Measurements from ENCODE around the gene GPR84. TPM values are rescaled to one million over a fixed set of nuclear protein-coding genes. Genes with fewer than 3 reads are reported as not detected.

Gene GPR84
- total RNA-seq, 1 donor from 2014 or later: 0.79 TPM

GRCh38 chr12:54390668-54391551 lies 26.6 kb upstream of the GPR84 start:
- DNase-seq: no peak

- DNase-seq: no peak
Measured at GRCh38 chr12:54390176-54390667, 25.9 kb upstream of the GPR84 start.

DNA sequence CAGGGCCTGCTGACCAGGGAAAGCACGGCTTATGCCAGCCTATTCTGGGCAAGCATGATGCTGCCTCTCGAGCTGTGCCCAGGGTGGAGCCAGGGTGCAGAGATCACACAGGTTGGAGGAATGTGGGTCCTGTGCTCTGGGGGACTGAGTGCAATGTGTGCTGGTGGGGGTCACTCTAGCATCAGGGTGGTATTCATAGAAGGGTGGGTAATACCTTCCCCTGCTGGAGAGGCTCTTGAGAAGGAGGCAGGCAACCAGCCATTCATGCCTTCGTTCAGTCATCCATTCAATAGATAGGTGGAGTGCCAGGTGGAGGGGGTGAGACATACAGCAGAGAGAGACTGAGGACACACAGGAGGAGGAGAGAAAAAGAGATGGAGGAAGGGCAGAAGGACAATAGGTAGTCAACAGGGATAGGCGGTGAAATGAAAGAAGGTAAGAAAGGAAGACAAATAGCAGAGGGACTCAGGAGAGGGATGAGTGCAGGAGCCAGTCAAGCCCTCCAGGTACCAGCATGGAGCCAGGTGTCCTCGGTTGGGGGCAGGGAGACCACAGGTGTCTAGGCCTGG lies 25.4 kb upstream of the GPR84 start:
- DNase-seq: no peak

DNA sequence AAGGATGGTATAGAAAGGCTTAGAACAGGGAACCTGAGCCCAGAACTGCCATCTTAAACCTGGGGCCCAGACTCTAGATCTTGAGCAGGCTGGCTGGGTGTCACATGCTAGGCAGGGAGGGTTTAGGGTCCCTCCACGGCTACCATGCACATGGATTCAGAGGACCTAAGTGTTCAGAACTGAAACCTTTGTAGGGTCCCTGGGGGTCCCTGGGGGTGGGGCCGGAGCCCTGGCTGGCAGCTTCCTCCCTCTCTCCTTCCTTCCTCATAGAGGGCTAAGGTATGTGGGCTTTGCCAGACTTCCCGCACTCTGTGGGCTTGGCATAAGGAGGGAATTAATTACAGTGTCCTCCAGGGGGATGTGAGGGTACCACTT lies 24.8 kb upstream of the GPR84 start:
- no peak for DNase-seq

DNA sequence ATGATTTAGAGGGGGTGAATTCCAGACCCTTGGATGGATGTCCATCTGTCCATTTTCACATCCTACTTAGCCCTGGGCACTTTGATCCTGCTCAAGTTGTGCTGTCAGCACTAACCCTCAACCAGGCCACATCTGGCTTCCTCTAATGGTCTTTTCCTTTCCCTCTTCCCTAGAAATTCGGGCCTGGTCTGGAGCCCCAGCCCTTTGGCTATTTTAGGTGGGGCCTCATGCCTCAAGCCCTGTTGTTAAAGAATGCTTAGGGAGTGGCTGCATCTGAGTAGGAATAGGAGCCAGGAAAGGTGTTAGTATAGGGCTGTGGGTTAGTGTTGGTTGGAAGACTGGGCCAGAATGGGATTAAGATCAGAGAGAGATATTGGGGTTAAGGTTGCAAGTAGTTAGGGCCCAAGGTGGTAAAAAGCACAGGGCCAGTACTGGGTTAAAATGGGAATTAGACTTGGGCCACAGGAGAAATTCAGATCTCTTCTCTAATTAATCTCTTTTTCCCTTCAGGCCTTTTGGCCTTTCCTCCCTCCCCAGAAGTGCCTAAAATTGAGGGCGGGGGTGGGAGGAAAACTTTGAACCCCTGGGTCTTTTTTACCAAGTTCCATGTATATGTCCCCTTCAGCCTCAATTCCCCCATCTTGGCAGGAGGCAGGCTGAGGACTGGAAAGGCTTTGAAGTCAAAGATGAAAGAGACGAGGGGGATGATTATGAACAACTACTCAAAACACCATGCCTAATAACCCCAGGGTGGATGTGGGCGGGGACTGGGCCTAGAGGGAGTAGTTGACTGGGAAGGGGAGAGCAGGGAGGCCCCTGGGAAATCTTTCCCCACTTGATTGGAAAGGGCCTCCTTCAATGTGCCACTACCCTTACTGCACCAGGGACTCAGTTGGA lies 24.2 kb upstream of the GPR84 start:
- DNase-seq: no peak

DNA sequence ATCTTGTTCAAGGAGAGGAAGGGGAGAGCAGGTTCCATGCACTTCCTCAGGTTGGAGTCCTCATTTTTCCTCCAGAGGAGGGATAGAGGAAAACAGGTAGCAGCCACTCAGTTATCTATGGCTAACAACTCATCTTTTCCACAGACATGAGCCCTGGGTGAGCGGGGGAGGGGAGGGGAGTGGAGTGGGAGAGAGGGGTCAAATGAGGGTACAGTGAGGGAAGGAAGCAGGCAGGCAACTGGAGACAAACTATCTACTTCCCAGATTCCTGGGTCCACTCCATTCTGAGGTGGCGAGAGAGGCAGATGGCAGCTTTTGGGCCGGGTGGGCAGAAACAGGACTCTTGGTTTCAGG lies 22.8 kb upstream of the GPR84 start:
- no peak for DNase-seq

DNA sequence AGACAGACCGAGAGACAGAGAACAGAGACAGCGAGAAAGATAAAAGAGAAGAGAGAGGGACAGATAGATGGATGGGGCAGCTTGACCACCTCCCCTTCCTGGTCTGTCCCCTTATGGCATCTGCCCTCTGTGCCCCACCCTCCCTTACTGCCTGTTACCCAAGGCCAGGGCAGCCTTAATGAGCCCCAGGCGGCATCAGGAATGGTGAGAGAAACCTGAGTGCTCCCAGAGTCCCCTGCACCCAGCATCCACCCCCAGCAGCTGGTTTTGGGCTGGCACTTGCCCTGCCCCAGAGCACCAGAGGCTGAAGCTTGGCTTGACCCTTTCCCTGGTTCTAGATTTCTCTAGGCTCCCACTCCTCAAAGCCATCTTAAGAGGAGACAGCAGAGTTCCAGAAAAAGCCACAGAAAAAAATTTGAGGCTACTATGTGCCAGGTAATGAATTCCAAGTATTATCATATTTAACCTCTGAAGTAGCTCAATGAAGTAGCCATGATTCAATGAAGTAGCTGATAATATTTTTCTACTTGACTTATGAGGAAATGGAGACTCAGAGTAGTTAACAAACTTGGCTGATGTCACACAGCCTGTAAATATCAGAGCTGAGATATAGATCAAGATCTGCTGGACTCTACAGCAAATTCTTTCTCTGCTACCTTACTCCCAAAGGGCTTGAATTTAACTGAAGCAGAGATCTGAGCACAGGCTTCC lies 22.3 kb upstream of the GPR84 start:
- no peak for DNase-seq

- DNase-seq: no peak
Measured at GRCh38 chr12:54385251-54385914, 21.1 kb upstream of the GPR84 start.

- no peak for DNase-seq
Measured at GRCh38 chr12:54384591-54385041, 20.3 kb upstream of the GPR84 start, which contains the start of gene ZNF385A. Gene ZNF385A, minus strand, starts transcription at chr12:54384733. Its CDS starts 219 bp downstream, at chr12:54384514.

- no peak for DNase-seq
Measured at GRCh38 chr12:54383041-54383609, 18.8 kb upstream of the GPR84 start.

- no peak for DNase-seq
Measured at GRCh38 chr12:54381136-54381535, 16.9 kb upstream of the GPR84 start.

GRCh38 chr12:54379398-54380201 lies 15.3 kb upstream of the GPR84 start:
- peak; percentile 70 for DNase-seq

- no peak for DNase-seq
Measured at GRCh38 chr12:54378796-54379397, 14.6 kb upstream of the GPR84 start.

DNA sequence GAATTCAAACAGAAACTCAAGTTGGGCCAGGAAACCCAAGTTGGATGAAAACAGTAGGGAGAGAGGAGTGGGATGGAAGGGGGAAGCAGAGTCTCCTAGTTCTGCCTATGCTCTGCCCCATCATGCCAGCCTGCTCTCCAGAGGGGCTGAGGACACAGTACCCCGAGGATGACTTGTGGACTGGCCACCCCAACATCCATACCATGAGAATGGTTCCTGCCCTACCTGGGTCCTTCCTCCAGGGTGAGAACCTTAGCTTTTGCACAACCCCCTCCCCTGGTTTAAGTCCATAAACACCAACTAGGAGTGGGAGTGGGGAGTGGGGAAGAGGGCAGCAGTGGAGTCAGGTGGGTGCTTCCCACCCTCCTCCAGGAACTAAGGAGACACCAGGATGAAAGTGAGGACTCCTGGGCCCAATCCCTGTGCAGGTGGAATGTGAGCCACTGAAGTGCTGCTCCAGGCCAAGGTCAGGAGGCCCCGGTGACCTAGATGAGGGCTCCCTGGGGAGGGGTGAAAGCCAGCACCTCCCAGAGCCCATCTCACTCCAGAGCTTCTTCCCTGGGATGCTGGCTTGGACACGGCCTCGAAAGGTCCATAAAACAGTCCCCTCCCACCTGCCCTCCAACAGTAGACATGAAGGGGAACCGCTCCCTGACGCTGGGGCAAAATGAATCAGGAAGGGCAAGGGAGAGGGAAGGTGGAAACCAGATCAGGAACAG lies 13.7 kb upstream of the GPR84 start:
- no peak for DNase-seq

DNA sequence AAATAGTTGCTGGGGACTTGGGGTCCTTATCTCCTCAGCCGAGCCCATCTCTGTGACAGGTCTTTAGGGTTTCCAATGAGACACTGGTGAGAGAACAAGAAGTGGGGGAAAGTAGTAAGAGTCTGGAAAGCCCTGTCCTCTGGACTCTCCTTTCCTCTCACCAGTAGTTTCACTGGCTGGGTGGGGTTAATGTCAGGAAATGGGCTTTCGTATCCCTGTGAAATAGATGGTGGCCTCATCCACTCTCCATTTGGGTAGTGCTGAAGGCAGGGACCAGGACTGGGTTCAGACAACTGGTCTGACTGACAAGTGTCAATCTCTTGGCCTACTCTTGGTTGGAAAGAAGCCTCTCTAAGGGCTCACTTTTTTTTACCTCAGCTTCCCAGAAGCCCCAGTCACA lies 12.7 kb upstream of the GPR84 start:
- DNase-seq: no peak

DNA sequence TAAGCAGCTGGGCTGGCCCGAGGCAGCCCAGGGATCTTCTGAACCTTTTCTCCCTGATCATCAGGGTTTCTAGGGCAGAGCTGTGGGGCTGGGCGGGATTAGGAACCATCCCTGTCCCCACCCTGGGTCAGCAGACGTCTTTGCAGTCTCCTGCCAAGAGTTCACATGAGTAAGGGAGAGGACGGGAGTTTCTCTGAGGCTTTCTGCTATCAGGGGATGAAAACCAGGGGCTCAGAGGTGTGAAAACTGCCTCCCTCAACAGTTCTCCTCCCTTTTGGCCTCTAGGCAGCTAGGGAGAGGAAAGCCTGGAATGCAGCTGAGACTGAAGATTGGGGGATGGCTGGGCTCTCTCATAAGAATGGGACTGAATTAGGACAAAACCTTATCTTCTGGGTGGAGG lies 12.3 kb upstream of the GPR84 start:
- DNase-seq: no peak

- DNase-seq: no peak
Measured at GRCh38 chr12:54375259-54375579, 10.9 kb upstream of the GPR84 start.

DNA sequence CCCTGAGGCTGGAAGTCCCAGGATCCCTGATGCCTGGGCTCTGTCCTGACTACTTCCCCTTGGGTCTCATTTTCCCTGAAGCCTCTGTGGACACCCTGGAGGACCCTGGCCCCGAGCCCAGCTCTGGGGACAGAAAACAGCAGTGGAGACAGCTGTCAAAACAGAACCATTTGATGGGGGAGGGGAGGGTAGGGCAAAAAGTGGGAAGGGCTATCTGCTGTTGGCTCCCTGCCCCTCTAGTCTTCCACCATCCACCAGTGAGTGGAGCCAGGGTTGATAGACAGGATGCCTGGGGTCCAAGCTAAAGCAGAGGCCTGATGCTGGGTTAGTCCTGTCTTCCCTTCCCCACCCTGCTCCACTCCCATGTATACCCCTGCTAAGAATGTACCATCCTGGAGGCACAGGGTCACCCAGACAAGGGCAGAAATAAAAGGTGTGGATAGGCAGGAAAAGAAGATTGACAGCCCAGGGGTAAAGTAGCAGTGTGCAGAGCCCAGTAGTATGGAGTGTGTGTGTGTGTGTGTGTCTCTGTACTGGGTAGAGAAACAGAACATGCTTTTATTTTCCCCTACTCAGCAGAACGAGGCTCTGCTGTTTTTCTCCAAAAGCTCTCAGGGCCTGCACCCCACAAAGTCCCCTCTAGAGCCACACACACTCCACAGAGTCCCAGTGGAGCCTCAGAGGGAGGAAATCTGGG lies 10.4 kb upstream of the GPR84 start:
- DNase-seq: no peak
